ENCODE measurements around the gene CALML5. TPM values are rescaled to one million over a fixed set of nuclear protein-coding genes. Genes with fewer than 3 reads are reported as not detected.

CALML5 gene
- polyA plus RNA-seq, 1 of the 3 experiments (the other 2 are of a cell fraction): not detected

DNA sequence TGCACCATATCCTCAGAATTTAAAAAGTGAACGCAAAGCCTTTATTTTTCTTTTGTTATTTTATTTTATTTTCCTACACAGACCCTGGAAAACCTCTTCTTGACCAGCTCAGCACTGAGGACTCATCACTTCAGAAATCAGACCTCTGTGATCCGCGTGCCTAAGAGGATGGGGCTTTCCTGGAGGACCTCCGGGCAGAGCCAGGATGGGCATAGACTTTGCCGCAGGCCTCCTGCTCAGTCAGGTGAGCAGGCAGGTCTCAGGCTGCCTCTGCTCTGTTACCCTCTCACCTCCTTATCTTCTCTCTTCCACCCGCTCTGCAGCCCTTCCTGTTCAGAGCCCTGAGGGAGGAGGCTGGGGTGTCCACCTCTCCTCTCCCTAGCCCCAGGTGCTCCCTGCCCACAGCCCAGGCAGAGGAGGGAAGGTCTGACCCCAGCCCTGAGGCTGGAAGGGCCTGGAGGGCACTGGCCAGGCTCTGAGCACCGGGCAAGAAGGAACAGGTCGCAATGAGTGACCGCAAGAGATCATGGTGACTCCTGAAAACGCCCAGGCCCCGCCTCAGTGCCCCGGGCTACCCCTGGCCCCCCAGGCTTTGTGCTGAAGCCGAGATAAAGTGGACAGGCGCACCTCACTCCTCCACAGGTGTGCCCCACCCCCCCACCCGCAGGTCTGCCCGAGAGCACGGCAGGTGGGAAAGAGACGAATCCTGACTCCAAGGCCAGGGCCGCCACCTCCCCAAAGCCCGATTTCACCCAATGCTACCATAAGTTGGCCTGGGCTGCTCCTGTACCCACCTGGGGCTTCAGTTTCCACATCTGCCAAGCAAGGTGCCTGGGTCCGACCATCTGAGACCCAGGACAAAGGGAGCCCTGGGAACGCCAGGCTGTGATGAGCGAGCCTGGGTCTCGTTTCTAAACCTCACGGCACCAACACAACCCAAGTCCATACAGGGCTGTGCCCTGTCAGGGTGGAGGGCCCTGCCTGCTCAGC is 2.8 kb downstream of the CALML5 start:
- 75% methylated on average over 8 of the region's 25 CpGs for WGBS (ENCODE audit: low lambda C conversion rate)
- TF ChIP-seq SIN3A (IDR thresholded peaks at IDR 0.05; ENCODE audit: borderline replicate concordance, low read depth, low read length) (no peak), TEAD4 (IDR thresholded peaks at IDR 0.05; ENCODE audit: borderline replicate concordance, insufficient read depth) (no peak)
- TF ChIP-seq, protein P1, sequence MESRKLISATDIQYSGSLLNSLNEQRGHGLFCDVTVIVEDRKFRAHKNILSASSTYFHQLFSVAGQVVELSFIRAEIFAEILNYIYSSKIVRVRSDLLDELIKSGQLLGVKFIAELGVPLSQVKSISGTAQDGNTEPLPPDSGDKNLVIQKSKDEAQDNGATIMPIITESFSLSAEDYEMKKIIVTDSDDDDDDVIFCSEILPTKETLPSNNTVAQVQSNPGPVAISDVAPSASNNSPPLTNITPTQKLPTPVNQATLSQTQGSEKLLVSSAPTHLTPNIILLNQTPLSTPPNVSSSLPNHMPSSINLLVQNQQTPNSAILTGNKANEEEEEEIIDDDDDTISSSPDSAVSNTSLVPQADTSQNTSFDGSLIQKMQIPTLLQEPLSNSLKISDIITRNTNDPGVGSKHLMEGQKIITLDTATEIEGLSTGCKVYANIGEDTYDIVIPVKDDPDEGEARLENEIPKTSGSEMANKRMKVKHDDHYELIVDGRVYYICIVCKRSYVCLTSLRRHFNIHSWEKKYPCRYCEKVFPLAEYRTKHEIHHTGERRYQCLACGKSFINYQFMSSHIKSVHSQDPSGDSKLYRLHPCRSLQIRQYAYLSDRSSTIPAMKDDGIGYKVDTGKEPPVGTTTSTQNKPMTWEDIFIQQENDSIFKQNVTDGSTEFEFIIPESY (IDR thresholded peaks at IDR 0.05; ENCODE audit: borderline replicate concordance, low read depth): no peak
- Histone ChIP-seq H3K36me3 (replicated peaks in 1 of 2; ENCODE audit: control insufficient read depth in 1 of 2, insufficient read depth in 2 of 2, low read length in 1 of 2) (no peaks in the 10 kb centered on the region), H2AFZ (ENCODE audit: low read depth) (no peak overlapping the region), H3K9ac (no peak overlapping the region), H3K4me3 (ENCODE audit: low read depth in 2 of 2, low read length in 1 of 2) (no peak overlapping the region), H3K27ac (ENCODE audit: low read depth in 2 of 2, low read length in 1 of 2) (no peak overlapping the region), H3K9me3 (no peaks in the 10 kb centered on the region), H3K4me1 (ENCODE audit: control insufficient read depth in 1 of 2, insufficient read depth in 2 of 2, low read depth in 1 of 2, low read length in 1 of 2) (no peaks in the 10 kb centered on the region), H4K20me1 (ENCODE audit: insufficient read depth) (no peaks in the 10 kb centered on the region), H3F3A (replicated peaks; ENCODE audit: insufficient read depth) (no peaks in the 10 kb centered on the region), H3K9me2 (no peaks in the 10 kb centered on the region), H3K79me2 (ENCODE audit: insufficient read depth) (no peaks in the 10 kb centered on the region), H3K4me2 (no peak overlapping the region), H3K27me3 (ENCODE audit: insufficient read depth) (peaks cover 8% of the 10 kb centered on the region)
- CTCF ChIA-PET: no interaction called here
- no peak for DNase-seq
- POLR2A ChIA-PET: no interaction called here

DNA sequence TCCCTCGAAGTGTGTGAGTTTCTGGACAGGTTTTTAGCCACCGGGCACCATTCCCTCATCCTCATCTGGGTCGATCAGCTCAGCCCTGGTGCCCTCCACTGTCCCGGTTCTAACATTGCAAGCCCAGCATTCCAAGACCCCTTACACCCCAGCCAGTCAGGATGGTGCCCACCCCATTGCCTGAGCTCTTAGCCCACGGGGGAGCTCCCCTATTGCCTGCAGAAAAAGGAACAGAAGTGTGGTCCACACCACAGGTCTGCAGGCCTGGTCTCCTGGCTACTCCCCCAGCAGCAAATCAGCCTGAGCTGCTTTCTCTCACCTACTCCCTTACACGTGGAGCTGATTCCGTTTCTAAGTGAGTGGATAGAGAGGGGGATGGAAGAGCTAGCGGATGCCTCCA is 4.8 kb downstream of the CALML5 start:
- Histone ChIP-seq H3K27ac (ENCODE audit: low read depth in 2 of 2, low read length in 1 of 2) (no peak overlapping the region), H3K9me2 (no peaks in the 10 kb centered on the region), H3K27me3 (ENCODE audit: insufficient read depth) (no peaks in the 10 kb centered on the region), H3F3A (replicated peaks; ENCODE audit: insufficient read depth) (no peaks in the 10 kb centered on the region), H3K4me2 (no peak overlapping the region), H3K4me3 (ENCODE audit: low read depth in 2 of 2, low read length in 1 of 2) (no peak overlapping the region), H3K4me1 (ENCODE audit: control insufficient read depth in 1 of 2, insufficient read depth in 2 of 2, low read depth in 1 of 2, low read length in 1 of 2) (no peaks in the 10 kb centered on the region), H4K20me1 (ENCODE audit: insufficient read depth) (no peaks in the 10 kb centered on the region), H3K79me2 (ENCODE audit: insufficient read depth) (no peaks in the 10 kb centered on the region), H3K36me3 (replicated peaks in 1 of 2; ENCODE audit: control insufficient read depth in 1 of 2, insufficient read depth in 2 of 2, low read length in 1 of 2) (no peaks in the 10 kb centered on the region), H3K9ac (no peak overlapping the region), H2AFZ (ENCODE audit: low read depth) (no peak overlapping the region), H3K9me3 (no peaks in the 10 kb centered on the region)
- POLR2A ChIA-PET: no interaction called here
- TF ChIP-seq SMC3 (IDR thresholded peaks at IDR 0.05; ENCODE audit: low read depth, low read length): no peak
- TF ChIP-seq NRF1 (IDR thresholded peaks at IDR 0.05; ENCODE audit: low read depth, low read length): no peak
- TF ChIP-seq, protein P2, sequence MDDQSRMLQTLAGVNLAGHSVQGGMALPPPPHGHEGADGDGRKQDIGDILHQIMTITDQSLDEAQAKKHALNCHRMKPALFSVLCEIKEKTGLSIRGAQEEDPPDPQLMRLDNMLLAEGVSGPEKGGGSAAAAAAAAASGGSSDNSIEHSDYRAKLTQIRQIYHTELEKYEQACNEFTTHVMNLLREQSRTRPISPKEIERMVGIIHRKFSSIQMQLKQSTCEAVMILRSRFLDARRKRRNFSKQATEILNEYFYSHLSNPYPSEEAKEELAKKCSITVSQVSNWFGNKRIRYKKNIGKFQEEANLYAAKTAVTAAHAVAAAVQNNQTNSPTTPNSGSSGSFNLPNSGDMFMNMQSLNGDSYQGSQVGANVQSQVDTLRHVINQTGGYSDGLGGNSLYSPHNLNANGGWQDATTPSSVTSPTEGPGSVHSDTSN (IDR thresholded peaks at IDR 0.05): no peak
- TF ChIP-seq RCOR1 (IDR thresholded peaks at IDR 0.05; ENCODE audit: low read length): no peak
- no peak for TF ChIP-seq ELF1 (IDR thresholded peaks at IDR 0.05)
- TF ChIP-seq TCF12 (IDR thresholded peaks at IDR 0.05): no peak
- no peak for TF ChIP-seq GABPA (IDR thresholded peaks at IDR 0.05; ENCODE audit: low read depth)
- CTCF ChIA-PET: interaction anchor here (1.0 to 1.2 kb wide), 2 partner anchors 52 to 128 kb away, joined by 3 read pairs; no protein-coding TSS in a partner anchor
- no peak for DNase-seq
- 69% methylated on average over 8 of the region's 8 CpGs for WGBS (ENCODE audit: low lambda C conversion rate)

All from SK-N-SH (cell line).